Activated naive CD8-positive, alpha-beta T cell treated with anti-CD3 and anti-CD28 coated beads, Interleukin-2, amount 50 U/mL, for 24 hours (primary cell): ENCODE data around the gene RIOK3.
A peak's percentile ranks its signal among the peaks of the same experiment; 100 is the strongest.
"Not testable (repeated sequence)": the region's sequence is repeated elsewhere in the genome, so short reads cannot be mapped to it uniquely, and the experiment has no call there.

Source experiments
- ATAC-seq: fragments of 150-1000 bp; cut with Tn5 transposase; one replicate; pipeline ENCODE4 v1.10.0; 2021
- DNase-seq: peaks from one replicate; pipeline ENCODE4 v3.0.0; 2021
- H3K27ac Mint-ChIP-seq: one replicate; pipeline ENCODE4 v1.8.0; 2021; ENCODE audit warnings: mild to moderate bottlenecking, mixed read lengths
- H3K27me3 Mint-ChIP-seq: one replicate; pipeline ENCODE4 v1.8.0; 2021; ENCODE audit warnings: mixed read lengths
- H3K36me3 Mint-ChIP-seq: one replicate; pipeline ENCODE4 v1.8.0; 2021; ENCODE audit warnings: low read depth, mixed read lengths
- H3K4me1 Mint-ChIP-seq: one replicate; pipeline ENCODE4 v1.8.0; 2021; ENCODE audit warnings: mixed read lengths
- H3K4me3 Mint-ChIP-seq: one replicate; pipeline ENCODE4 v1.8.0; 2021; ENCODE audit warnings: mild to moderate bottlenecking, moderate library complexity, mixed read lengths
- H3K9me3 Mint-ChIP-seq: one replicate; pipeline ENCODE4 v1.8.0; 2021; ENCODE audit warnings: mixed read lengths

Gene RIOK3

DNA sequence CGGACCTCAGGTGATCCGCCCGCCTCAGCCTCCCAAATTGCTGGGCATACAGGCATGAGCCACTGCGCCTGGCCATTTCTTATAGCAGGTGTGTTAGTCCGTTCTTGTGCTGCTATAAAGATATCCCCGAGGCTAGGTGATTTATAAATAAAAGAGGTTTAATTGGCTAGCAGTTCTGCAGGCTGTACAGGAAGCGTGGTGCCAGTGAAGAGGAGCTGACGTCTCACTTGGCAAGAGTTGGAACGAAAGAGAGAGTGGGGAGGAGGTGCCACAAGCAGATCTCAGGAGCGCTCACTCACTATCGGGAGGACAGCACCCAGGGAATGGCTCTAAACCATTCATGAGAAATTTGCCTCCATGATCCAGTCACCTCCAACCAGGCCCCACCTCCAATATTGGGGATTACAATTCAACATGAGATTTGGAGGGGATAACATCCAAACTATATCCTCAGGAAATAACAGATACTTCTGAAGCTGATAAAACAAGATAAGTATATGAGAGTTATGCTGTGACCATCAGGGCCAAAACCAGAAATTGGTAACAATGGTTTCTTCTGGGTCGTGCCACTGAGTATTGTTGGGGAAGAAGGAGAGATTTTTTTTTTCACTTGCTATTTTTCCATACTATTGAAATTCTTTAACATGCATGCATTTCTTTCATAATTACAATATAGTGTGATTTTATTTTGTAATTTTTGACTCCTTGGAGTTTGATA, 42.8 kb downstream of the RIOK3 start:
- Mint-ChIP-seq H3K4me3 (peak overlapping the region; percentile 22), H3K27ac (no peak overlapping the region), H3K9me3 (no peaks in the 10 kb centered on the region), H3K4me1 (peaks cover 23% of the 10 kb centered on the region), H3K27me3 (no peaks in the 10 kb centered on the region), H3K36me3 (no peaks in the 10 kb centered on the region)
- ATAC-seq: no peak
- DNase-seq: no peak

DNA sequence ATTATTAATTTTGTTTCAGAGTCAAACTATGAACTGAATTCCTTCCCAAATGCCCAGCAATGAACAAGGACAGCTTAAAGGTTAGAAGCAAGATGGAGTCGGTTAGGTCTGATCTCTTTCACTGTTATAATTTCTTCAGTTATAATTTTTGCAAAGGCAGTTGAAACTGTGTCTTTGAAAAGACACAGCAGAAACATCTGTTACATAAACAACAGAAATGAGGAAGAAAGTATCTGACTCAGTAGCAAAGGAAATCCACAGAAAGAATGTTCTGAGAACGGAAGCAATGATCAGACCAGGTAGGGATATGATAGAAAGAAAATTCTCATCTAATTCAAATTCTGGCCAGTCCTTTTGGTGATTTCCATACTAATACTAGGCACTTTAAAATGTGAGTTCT, 45.0 kb downstream of the RIOK3 start:
- H3K27me3 Mint-ChIP-seq: no peaks in the 10 kb centered on the region
- no peak for DNase-seq
- no peak overlapping the region for H3K4me3 Mint-ChIP-seq
- H3K27ac Mint-ChIP-seq: no peak overlapping the region
- no peak for ATAC-seq
- peaks cover 32% of the 10 kb centered on the region for H3K4me1 Mint-ChIP-seq
- no peaks in the 10 kb centered on the region for H3K36me3 Mint-ChIP-seq
- H3K9me3 Mint-ChIP-seq: no peaks in the 10 kb centered on the region

DNA sequence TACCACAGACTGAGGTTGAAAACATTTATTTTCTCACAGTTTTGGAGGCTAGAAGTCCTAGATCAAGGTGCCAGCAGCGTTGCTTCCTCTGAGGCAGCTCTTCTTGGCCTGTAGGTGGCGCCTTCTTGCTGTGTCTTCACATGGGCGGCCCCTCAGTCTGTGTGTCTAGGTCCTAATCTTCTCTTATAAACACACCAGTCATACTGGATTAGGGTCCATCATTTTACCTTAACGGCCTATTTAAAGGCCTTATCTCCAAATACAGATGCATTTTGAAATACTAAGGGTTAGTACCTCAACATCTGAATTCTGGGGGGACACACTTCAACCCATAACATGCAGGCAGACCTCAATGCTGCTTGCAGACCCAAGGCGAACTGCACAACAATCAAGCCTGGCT, 45.8 kb downstream of the RIOK3 start:
- H3K36me3 Mint-ChIP-seq: no peaks in the 10 kb centered on the region
- H3K27ac Mint-ChIP-seq: peak overlapping the region; percentile 8
- H3K4me3 Mint-ChIP-seq: no peak overlapping the region
- peaks cover 33% of the 10 kb centered on the region for H3K4me1 Mint-ChIP-seq
- peak; percentile 77 for DNase-seq
- ATAC-seq: peak; percentile 62
- no peaks in the 10 kb centered on the region for H3K9me3 Mint-ChIP-seq
- no peaks in the 10 kb centered on the region for H3K27me3 Mint-ChIP-seq

DNA sequence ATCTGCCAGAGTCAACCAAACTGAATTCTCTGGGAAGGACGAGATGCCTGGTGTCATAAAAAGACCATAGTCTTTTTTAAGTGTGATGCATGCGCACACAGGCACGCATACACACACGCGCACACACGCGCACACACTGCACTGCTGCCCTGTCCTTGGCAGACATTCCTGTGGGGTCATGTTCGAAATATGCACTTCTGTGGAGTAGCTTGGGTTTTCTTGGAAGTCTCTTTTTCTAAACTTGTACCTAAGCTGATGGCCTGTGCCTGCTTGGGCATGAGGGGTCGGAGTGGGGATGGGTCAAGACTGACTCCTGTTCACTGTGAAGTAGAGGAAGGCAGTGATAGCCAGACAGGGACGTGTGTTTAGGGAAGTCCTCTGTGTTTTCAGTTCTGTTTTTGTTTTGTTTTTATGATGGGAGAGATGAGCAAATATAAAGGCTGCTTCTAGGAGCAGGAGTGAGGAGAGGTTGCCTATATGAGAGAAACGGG, 46.2 kb downstream of the RIOK3 start:
- Mint-ChIP-seq H3K9me3 (no peaks in the 10 kb centered on the region), H3K4me3 (no peak overlapping the region), H3K27ac (peak overlapping the region; percentile 21), H3K27me3 (no peaks in the 10 kb centered on the region), H3K36me3 (no peaks in the 10 kb centered on the region), H3K4me1 (peaks cover 37% of the 10 kb centered on the region)
- ATAC-seq (no peak), DNase-seq (no peak)

DNA sequence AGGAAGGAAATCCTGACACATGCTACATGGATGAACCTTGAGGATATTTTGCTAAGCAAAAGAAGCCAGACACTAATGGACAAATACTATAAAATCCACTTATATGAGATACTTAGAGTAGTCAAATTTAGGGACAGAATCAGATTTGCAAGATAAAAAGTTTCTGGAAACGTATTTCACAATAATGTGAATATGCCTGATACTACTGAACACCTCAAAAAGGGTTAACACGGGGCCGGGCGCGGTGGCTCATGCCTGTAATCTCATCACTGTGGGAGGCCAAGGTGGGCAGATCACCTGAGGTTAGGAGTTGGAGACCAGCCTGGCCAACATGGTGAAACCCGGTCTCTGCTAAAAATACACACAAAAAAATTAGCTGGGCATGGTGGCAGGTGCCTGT, 48.5 kb downstream of the RIOK3 start:
- Mint-ChIP-seq H3K4me3 (no peak overlapping the region), H3K27me3 (no peaks in the 10 kb centered on the region), H3K9me3 (no peaks in the 10 kb centered on the region), H3K27ac (no peak overlapping the region), H3K4me1 (peaks cover 46% of the 10 kb centered on the region), H3K36me3 (peaks cover 5% of the 10 kb centered on the region)
- ATAC-seq (no peak), DNase-seq (no peak)

DNA sequence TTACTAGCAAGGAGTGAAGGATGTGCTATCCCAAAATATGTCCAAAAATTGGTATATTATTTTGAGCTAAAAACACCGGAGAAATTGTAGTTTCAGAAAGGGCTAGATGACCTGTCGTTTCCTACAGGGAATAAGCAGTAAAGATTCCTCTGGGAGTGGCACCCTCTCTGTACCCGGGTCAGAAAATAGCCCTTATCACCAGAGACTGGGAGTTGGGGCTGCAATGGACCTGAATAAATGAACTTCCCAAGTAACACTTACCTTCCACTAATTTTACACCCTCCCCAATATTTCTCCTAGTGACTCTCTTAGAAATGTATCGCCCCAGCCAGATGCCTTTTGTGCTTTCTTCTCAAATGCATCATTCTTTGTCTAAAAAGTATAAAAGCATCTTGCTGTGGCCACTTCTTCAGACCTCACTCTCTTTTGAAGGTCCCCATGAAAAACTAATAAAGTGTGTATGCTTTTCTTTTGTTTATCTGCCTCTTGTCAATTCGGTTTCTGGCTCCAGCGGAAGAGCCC, 49.5 kb downstream of the RIOK3 start:
- Mint-ChIP-seq H3K9me3 (no peaks in the 10 kb centered on the region), H3K27me3 (no peaks in the 10 kb centered on the region), H3K36me3 (peaks cover 5% of the 10 kb centered on the region), H3K27ac (peak overlapping the region; percentile 88), H3K4me3 (peak overlapping the region; percentile 82), H3K4me1 (peaks cover 49% of the 10 kb centered on the region)
- no peak for ATAC-seq
- DNase-seq: no peak

DNA sequence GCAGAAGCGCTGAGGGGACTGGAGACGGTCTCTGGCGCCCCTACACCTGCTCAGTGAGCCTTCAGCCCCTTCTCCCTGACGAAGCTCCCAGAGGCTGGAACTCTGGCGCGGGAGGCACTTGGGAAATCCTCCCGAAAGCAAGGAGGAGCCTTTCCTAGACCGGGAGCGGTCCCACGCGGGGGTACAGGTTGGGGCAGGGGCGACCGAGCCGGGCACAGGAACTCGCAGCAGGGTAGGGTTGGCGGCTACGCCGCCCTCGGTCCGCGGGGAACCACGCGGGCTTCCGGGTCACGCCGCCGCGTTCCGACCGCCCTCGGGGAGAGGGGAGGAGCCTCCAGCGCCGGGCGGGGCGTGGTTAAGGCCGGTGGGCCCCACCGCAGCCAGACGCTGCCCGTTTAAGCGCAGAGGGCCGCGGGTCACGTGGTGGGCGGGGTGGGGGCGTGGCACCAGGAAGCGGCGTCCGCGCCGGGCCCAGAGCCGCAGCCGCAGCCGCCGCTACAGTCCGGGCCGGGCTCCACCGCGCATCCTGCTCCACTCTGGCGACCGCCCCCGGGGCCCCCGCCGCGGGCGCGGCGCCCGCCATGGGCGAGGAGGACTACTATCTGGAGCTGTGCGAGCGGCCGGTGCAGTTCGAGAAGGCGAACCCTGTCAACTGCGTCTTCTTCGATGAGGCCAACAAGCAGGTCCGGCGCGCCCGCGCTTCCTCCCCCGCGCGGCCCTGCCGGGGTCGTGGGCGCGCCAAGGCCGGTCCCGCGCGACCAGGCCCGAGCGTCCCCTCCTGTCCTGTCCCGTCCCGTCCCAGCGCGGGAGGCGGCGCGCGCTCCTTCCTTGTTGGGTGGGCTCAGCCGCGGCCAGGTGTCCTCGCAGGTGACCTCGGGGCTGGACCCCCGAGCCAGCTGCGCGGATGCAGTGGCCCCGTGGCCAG, 50.2 kb downstream of the RIOK3 start, which contains the start of gene RMC1:
TSS of gene RMC1 (plus strand) at position 474 of the 925 bp plus-strand sequence. CDS start at position 582, 108 bp downstream.
- H3K9me3 Mint-ChIP-seq: no peaks in the 10 kb centered on the region
- H3K27me3 Mint-ChIP-seq: no peaks in the 10 kb centered on the region
- peak; percentile 99 for DNase-seq
- H3K4me3 Mint-ChIP-seq: peak within 1 kb of the TSS; percentile 96
- peak; percentile 89 for ATAC-seq
- H3K4me1 Mint-ChIP-seq: peaks cover 44% of the 10 kb centered on the region
- H3K36me3 Mint-ChIP-seq: peaks cover 9% of the 10 kb centered on the region
- peak within 1 kb of the TSS; percentile 90 for H3K27ac Mint-ChIP-seq

DNA sequence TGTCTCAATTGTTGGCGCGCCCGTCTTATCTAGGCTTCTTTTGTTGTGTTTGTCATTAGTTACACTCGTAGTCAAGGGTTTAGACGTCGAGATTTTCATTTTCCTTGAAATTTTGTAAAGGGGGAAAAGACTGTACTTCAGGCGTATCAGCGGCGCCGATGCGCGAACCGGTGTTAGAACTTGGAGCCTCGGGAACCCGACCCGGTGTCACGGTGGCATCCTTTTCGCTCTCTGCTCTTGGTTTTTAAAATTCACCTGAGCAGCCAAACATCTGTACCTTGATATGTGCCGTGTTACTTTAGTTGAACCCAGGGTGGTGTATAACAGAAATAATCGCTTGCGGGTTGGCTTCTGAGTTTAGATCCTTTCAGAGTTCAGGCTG, 50.9 kb downstream of the RIOK3 start:
- H3K27me3 Mint-ChIP-seq: no peaks in the 10 kb centered on the region
- peak overlapping the region; percentile 90 for H3K27ac Mint-ChIP-seq
- no peak for ATAC-seq
- no peak for DNase-seq
- H3K36me3 Mint-ChIP-seq: peaks cover 12% of the 10 kb centered on the region
- H3K4me3 Mint-ChIP-seq: peak overlapping the region; percentile 96
- H3K9me3 Mint-ChIP-seq: no peaks in the 10 kb centered on the region
- H3K4me1 Mint-ChIP-seq: peaks cover 39% of the 10 kb centered on the region

DNA sequence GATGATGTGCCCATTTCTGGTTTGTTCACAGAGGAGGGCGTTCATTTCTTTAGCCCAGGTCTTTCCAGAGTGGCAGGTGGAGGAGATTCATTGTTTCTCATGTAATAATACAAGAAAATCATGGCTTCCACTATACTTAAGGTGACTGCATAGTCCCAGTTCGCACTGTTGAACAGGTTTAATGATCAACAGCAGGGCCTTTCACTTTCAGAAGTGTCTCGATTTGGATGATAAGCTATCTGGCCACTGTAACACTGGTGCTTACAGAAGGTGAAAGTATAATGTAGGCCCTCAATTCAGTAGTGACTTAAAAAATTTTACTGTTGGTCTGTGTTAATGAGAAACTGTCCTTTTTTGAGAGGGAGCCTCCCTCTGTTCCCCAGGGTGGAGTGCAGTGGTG, 51.6 kb downstream of the RIOK3 start:
- Mint-ChIP-seq H3K4me3 (peak overlapping the region; percentile 96), H3K9me3 (no peaks in the 10 kb centered on the region), H3K4me1 (peaks cover 35% of the 10 kb centered on the region), H3K36me3 (peaks cover 13% of the 10 kb centered on the region), H3K27me3 (no peaks in the 10 kb centered on the region), H3K27ac (peak overlapping the region; percentile 90)
- DNase-seq (no peak), ATAC-seq (no peak)

DNA sequence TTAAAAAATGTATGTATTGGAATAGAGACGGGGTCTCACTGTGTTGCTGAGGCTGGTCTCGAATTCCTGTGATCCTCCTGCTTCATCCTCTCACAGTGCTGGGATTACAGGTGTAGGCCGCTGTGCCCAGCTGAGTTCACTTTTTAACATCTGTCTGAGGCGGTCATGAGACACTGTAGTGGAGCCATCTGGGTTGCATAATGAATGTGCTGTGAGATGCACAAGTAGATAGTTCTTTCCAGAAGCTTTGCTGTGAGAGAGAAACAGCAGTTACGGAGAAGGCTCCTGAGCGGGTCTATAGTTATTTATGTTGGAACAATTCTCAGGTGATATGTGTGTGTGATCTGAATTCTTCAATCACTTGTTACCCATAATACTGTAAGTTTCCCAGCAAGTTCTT, 53.3 kb downstream of the RIOK3 start:
- no peaks in the 10 kb centered on the region for H3K9me3 Mint-ChIP-seq
- H3K4me3 Mint-ChIP-seq: no peak overlapping the region
- peaks cover 35% of the 10 kb centered on the region for H3K4me1 Mint-ChIP-seq
- H3K36me3 Mint-ChIP-seq: peaks cover 27% of the 10 kb centered on the region
- ATAC-seq (no peak), DNase-seq (no peak)
- H3K27me3 Mint-ChIP-seq: no peaks in the 10 kb centered on the region
- no peak overlapping the region for H3K27ac Mint-ChIP-seq

DNA sequence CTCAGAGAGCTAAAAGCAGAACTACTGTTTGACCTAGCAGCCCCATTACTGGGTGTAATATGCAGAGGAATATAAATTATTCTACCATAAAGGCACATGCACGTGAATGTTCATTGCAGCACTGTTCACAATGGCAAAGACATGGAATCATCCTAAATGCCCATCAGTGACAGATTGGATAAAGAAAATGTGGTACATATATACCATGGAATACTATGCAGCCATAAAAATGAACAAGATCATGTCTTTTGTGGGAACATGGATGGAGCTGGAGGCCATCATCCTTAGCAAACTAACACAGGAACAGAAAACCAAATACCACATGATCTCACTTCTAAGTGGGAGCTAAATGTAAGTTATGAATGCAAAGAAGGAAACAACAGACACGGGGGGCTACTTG, 57.8 kb downstream of the RIOK3 start:
- Mint-ChIP-seq H3K36me3 (peaks cover 39% of the 10 kb centered on the region), H3K4me1 (peaks cover 20% of the 10 kb centered on the region)
- not testable (repeated sequence) for H3K4me3 Mint-ChIP-seq, H3K27me3 Mint-ChIP-seq, H3K9me3 Mint-ChIP-seq, ATAC-seq, DNase-seq, H3K27ac Mint-ChIP-seq

DNA sequence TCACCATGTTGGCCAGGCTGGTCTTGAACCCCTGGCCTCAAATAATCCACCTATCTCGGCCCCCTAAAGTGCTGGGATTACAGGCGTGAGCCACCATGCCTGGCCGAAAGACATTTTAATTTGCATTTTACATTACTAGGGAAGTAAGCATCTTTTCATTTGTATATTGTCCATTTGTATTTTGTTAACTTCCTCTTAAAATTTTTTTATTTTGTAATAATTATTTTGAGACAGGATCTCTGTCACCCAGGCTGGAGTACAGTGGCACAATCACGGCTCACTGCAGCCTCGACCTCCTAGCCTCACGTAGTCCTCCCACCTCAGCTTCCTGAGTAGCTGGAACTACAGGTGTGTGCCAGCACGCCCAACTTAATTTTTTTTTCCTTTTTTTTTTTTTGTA, 59.1 kb downstream of the RIOK3 start:
- Mint-ChIP-seq H3K4me1 (peaks cover 17% of the 10 kb centered on the region), H3K36me3 (peaks cover 43% of the 10 kb centered on the region), H3K27ac (peak overlapping the region; percentile 29)
- not testable (repeated sequence) for H3K27me3 Mint-ChIP-seq, H3K4me3 Mint-ChIP-seq, H3K9me3 Mint-ChIP-seq, ATAC-seq, DNase-seq

DNA sequence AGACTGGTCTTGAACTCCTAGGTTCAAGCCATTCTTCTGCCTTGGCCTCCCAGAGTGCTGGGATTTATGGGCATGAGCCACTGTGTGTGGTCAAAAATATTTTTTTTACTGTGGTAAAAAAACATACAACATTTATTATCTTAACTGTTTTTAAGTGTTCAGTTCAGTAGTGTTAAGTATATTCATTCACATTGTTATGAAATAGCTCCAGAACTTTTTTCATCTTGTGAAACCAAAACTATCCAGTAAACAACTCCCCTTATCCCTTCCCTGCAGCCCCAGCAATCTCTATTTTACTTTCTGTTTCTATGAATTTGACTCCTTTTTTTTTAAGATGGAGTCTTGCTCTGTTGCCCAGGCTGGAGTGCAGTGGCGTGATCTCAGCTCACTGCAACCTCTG, 59.6 kb downstream of the RIOK3 start:
- peaks cover 14% of the 10 kb centered on the region for H3K4me1 Mint-ChIP-seq
- H3K27me3 Mint-ChIP-seq: no peaks in the 10 kb centered on the region
- DNase-seq (no peak), ATAC-seq (no peak)
- H3K9me3 Mint-ChIP-seq: no peaks in the 10 kb centered on the region
- H3K27ac Mint-ChIP-seq: peak overlapping the region; percentile 29
- H3K36me3 Mint-ChIP-seq: peaks cover 47% of the 10 kb centered on the region
- H3K4me3 Mint-ChIP-seq: no peak overlapping the region

DNA sequence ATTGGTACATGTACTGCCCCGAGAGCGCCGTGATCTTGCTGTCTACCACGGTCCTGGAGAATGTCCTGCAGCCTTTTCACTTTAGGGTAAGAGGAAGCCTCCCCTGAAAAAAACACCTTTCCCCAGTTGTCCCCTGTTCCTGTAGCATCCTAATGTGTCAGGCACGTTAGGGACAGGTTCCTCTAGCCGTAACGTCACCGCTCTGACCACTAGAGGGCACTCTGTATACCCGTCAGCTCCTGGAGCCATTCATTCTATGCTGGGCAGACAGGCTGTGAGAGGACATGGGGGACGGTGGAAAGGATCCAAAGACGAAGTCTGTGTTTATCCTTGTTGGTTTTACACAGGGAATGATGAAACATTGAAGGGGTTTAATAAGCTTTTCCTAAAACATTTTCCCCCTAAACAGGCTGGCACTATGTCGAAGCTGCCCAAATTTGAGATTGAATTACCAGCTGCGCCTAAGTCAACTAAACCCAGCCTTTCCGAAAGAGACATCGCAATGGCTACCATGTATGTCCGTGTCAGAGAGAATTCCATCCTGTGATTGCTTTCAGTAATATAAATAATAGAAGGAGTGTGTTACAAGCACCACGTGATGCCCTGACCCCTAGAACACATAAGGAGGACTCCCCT, 62.9 kb downstream of the RIOK3 start:
- peaks cover 12% of the 10 kb centered on the region for H3K4me1 Mint-ChIP-seq
- ATAC-seq (peak; percentile 99), DNase-seq (peak; percentile 73)
- no peak overlapping the region for H3K4me3 Mint-ChIP-seq
- H3K27ac Mint-ChIP-seq: no peak overlapping the region
- H3K27me3 Mint-ChIP-seq: no peaks in the 10 kb centered on the region
- H3K36me3 Mint-ChIP-seq: peaks cover 44% of the 10 kb centered on the region
- H3K9me3 Mint-ChIP-seq: no peaks in the 10 kb centered on the region
